Activated CD8-positive, alpha-beta T cell treated with anti-CD3 and anti-CD28 coated beads, Interleukin-2, amount 10 ng/mL, durations not matched to agents 7 days and 5 days (primary cell): Measurements from ENCODE around the gene RPL9. TPM values are rescaled to one million over a fixed set of nuclear protein-coding genes. Genes with fewer than 3 reads are reported as not detected.

Experiments
- ATAC-seq: fragments of 150-1000 bp; cut with Tn5 transposase; one replicate; pipeline ENCODE4 v1.10.0; 2021; ENCODE audit warnings: moderate library complexity
- CTCF ChIA-PET: fragments of 350-600 bp; sonication (Branson Sonifier 250); formaldehyde crosslinking; loops from one replicate; lab custom pipeline; 2021; ENCODE audit warnings: antibody characterized with exemption; lab: Charles Lee
- POLR2A ChIA-PET: fragments of 350-600 bp; sonication (Branson Sonifier 250); formaldehyde crosslinking; loops from one replicate; lab custom pipeline; 2021; ENCODE audit warnings: antibody characterized with exemption; lab: Charles Lee
- DNase-seq: peaks from one replicate; pipeline ENCODE4 v3.0.0-alpha.2; 2020
- H3K27ac Mint-ChIP-seq: one replicate; pipeline ENCODE4 v1.8.0; 2021; ENCODE audit warnings: mild to moderate bottlenecking, mixed read lengths
- H3K27me3 Mint-ChIP-seq: one replicate; pipeline ENCODE4 v1.8.0; 2021; ENCODE audit warnings: low read depth, mixed read lengths
- H3K36me3 Mint-ChIP-seq: one replicate; pipeline ENCODE4 v1.8.0; 2021; ENCODE audit warnings: low read depth, mixed read lengths
- H3K4me1 Mint-ChIP-seq: one replicate; pipeline ENCODE4 v1.8.0; 2021; ENCODE audit warnings: low read depth, mixed read lengths
- H3K4me3 Mint-ChIP-seq: one replicate; pipeline ENCODE4 v1.8.0; 2021; ENCODE audit warnings: mild to moderate bottlenecking, mixed read lengths
- H3K9me3 Mint-ChIP-seq: one replicate; pipeline ENCODE4 v1.8.0; 2022; ENCODE audit warnings: mixed read lengths; ENCODE audit not compliant: insufficient read depth
- microRNA-seq: library from miRNA; unstranded; fragments of <30 nt; microRNA quantifications from one replicate; pipeline ENCODE4 v1.2.0, GENCODE V29; 2022
- total RNA-seq, 2 experiments: library from RNA; stranded (reverse); gene quantifications; one replicate each; pipeline ENCODE4 v1.2.3, GENCODE V29; 2021

The RPL9 gene
- total RNA-seq, 2 experiments from 2014 or later: 1,107 to 1,219 TPM

- Mint-ChIP-seq H3K4me3 (no peak overlapping the region), H3K4me1 (no peaks in the 10 kb centered on the region), H3K36me3 (no peaks in the 10 kb centered on the region), H3K9me3 (no peaks in the 10 kb centered on the region), H3K27ac (no peak overlapping the region), H3K27me3 (peaks cover 5% of the 10 kb centered on the region)
- ChIA-PET CTCF (no interaction called here), POLR2A (no interaction called here)
- DNase-seq (no peak), ATAC-seq (no peak)
These were observed 48.3 kb downstream of the RPL9 start for GRCh38 chr4:39410415-39410814.

DNA sequence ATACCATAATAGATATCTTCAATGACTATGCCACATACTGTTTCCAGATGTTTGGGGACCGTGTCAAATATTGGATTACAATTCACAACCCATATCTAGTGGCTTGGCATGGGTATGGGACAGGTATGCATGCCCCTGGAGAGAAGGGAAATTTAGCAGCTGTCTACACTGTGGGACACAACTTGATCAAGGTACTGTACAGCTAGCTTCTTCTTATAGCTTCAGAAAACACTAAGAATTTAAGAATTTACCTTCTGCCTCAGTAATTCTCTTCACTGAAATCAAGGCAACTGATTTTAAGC is 51.2 kb downstream of the RPL9 start:
- CTCF ChIA-PET: interaction anchor here (0.6 to 1.2 kb wide), 2 partner anchors 42 to 255 kb away, joined by 3 read pairs; no protein-coding TSS in a partner anchor
- Mint-ChIP-seq H3K4me1 (no peaks in the 10 kb centered on the region), H3K36me3 (no peaks in the 10 kb centered on the region), H3K9me3 (no peaks in the 10 kb centered on the region), H3K27ac (no peak overlapping the region), H3K27me3 (peaks cover 5% of the 10 kb centered on the region), H3K4me3 (no peak overlapping the region)
- no peak for DNase-seq
- POLR2A ChIA-PET: interaction anchor here (0.7 to 1.1 kb wide), 2 partner anchors 9 to 51 kb away, joined by 3 to 5 read pairs; partner anchors contain the start of genes LIAS and RPL9
- no peak for ATAC-seq

DNA sequence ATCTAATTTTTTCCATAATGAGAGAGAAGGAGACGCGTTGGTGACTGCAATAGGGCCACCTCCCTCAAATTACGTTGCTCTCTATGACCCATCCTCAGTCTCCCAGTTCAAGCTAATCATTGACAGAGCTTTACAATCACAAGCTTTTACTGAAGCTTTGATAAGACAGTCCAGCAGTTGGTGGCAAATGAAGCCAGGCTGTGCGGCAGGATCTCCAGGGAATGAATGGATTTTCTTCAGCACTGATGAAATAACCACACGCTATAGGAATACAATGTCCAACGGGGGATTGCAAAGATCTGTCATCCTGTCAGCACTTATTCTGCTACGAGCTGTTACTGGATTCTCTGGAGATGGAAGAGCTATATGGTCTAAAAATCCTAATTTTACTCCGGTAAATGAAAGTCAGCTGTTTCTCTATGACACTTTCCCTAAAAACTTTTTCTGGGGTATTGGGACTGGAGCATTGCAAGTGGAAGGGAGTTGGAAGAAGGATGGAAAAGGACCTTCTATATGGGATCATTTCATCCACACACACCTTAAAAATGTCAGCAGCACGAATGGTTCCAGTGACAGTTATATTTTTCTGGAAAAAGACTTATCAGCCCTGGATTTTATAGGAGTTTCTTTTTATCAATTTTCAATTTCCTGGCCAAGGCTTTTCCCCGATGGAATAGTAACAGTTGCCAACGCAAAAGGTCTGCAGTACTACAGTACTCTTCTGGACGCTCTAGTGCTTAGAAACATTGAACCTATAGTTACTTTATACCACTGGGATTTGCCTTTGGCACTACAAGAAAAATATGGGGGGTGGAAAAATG is 51.7 kb downstream of the RPL9 start, which contains the start of gene KLB:
TSS of gene KLB (plus strand) at position 168 of the 821 bp plus-strand sequence. CDS start at position 188, 20 bp downstream.
- no peak within 1 kb of the TSS for H3K27ac Mint-ChIP-seq
- DNase-seq (no peak), ATAC-seq (no peak)
- POLR2A ChIA-PET: interaction anchor here (0.7 kb wide), 1 partner anchor 52 kb away, joined by 3 read pairs; the partner anchor contains the start of genes LIAS and RPL9
- H3K9me3 Mint-ChIP-seq: no peaks in the 10 kb centered on the region
- H3K4me3 Mint-ChIP-seq: no peak within 1 kb of the TSS
- CTCF ChIA-PET: interaction anchor here (0.6 to 1.2 kb wide), 2 partner anchors 41 to 256 kb away, joined by 3 read pairs; no protein-coding TSS in a partner anchor
- H3K27me3 Mint-ChIP-seq: peaks cover 5% of the 10 kb centered on the region
- H3K36me3 Mint-ChIP-seq: no peaks in the 10 kb centered on the region
- no peaks in the 10 kb centered on the region for H3K4me1 Mint-ChIP-seq

Small RNAs within 50 kb of the gene (microRNA-seq; reads per million reads assigned to microRNA genes)
- not detected for gene MIR5591

Other genes with a start within 250 kb of the RPL9 start
- gene RFC1, start 92.6 kb downstream of the RPL9 start, total RNA-seq: 10 to 100 TPM; 79.6 to 82.2 TPM
- not detected for gene KLB, start 52.0 kb downstream of the RPL9 start, total RNA-seq
- 10 to 100 TPM; 15.3 to 16.1 TPM for gene LIAS, start 134 bp upstream of the RPL9 start, total RNA-seq
- gene UGDH, start 68.5 kb upstream of the RPL9 start, total RNA-seq: 10 to 100 TPM; 11.1 to 11.7 TPM
- gene SMIM14, start 179.9 kb upstream of the RPL9 start, total RNA-seq: 1 to 10 TPM; 2.0 to 2.5 TPM
- gene UBE2K, start 239.2 kb upstream of the RPL9 start, total RNA-seq: 10 to 100 TPM; 74.9 to 78.7 TPM